Fibroblast of lung (primary cell): ENCODE results near the gene DLGAP4. TPM values are rescaled to one million over a fixed set of nuclear protein-coding genes. Genes with fewer than 3 reads are reported as not detected.

Experiments used
- DNase-seq, 2 donors: peaks; one replicate each; pipeline versions ENCODE4 v3.0.0 to v3.0.0-alpha.2; 2010; ENCODE audit warnings: low read depth in 2 of 2
- H2AFZ ChIP-seq: 2 replicates; pipeline ENCODE4 v1.5.1; 2012; ENCODE audit warnings: low read length, control low read depth, inconsistent platforms
- H3K27ac ChIP-seq: 2 replicates; pipeline ENCODE4 v1.5.1; 2011; ENCODE audit warnings: low read length, control low read depth; ENCODE audit not compliant: insufficient read depth
- H3K27me3 ChIP-seq: 2 replicates; pipeline ENCODE4 v1.5.1; 2011; ENCODE audit warnings: mild to moderate bottlenecking, low read length; ENCODE audit not compliant: control insufficient read depth, insufficient read depth
- H3K36me3 ChIP-seq: 2 replicates; pipeline ENCODE4 v1.5.1; 2011; ENCODE audit warnings: low read length; ENCODE audit not compliant: control insufficient read depth, insufficient read depth
- H3K4me1 ChIP-seq: 2 replicates; pipeline ENCODE4 v1.5.1; 2011; ENCODE audit warnings: low read length; ENCODE audit not compliant: control insufficient read depth, insufficient read depth; ENCODE audit errors: extremely low read depth
- H3K4me2 ChIP-seq: 2 replicates; pipeline ENCODE4 v1.5.1; 2011; ENCODE audit warnings: low read length, control low read depth; ENCODE audit not compliant: insufficient read depth; ENCODE audit errors: extremely low read depth
- H3K4me3 ChIP-seq, 4 experiments: fragments of 200-600 bp in 1 of 4; sonication (generic) in 1 of 4; replicated peaks in 1 of 4; 2 replicates each; pipeline ENCODE4 v1.5.1; 2011 to 2016; ENCODE audit warnings: low read length in 4 of 4, low read depth in 3 of 4, mild to moderate bottlenecking in 3 of 4, control low read depth in 2 of 4, inconsistent platforms in 1 of 4, mixed read lengths in 1 of 4; ENCODE audit not compliant: insufficient read depth in 1 of 4; ENCODE audit errors: control extremely low read depth in 1 of 4
- H3K79me2 ChIP-seq: 2 replicates; pipeline ENCODE4 v1.5.1; 2012; ENCODE audit warnings: mild to moderate bottlenecking, low read length, inconsistent platforms; ENCODE audit not compliant: control insufficient read depth, insufficient read depth
- H3K9ac ChIP-seq: 2 replicates; pipeline ENCODE4 v1.5.1; 2011; ENCODE audit warnings: mild to moderate bottlenecking, low read length, control low read depth; ENCODE audit not compliant: insufficient read depth
- H3K9me3 ChIP-seq: 2 replicates; pipeline ENCODE4 v1.5.1; 2012; ENCODE audit warnings: low read depth, low read length; ENCODE audit not compliant: control insufficient read depth, insufficient read depth
- H4K20me1 ChIP-seq: 2 replicates; pipeline ENCODE4 v1.5.1; 2011; ENCODE audit warnings: low read length; ENCODE audit not compliant: control insufficient read depth, insufficient read depth; ENCODE audit errors: extremely low read depth
- CTCF ChIP-seq, 2 donors: IDR thresholded peaks in 1 of 2; conservative IDR thresholded peaks in 1 of 2; 1 replicate in 1 of 2; 2 replicates in 1 of 2; pipeline ENCODE4 v1.5.1; 2011 to 2012; ENCODE audit warnings: low read length in 2 of 2, control low read depth in 1 of 2, inconsistent platforms in 1 of 2, low read depth in 1 of 2, mild to moderate bottlenecking in 1 of 2
- EZH2 ChIP-seq: IDR thresholded peaks from 2 replicates; pipeline ENCODE4 v1.5.1; 2012; ENCODE audit warnings: low read length, control low read depth, mild to moderate bottlenecking; ENCODE audit errors: missing control alignments
- polyA plus RNA-seq, 2 donors: library from polyadenylated mRNA; depleted of rRNA in 1 of 2; stranded (reverse) in 1 of 2; unstranded in 1 of 2; fragments of >200 nt; gene quantifications; 2 replicates each; pipeline ENCODE4 v1.2.1, GENCODE V29; 2011 to 2012; ENCODE audit warnings: missing spikeins in 1 of 2
- total RNA-seq: library from RNA; depleted of rRNA; stranded (reverse); fragments of >200 nt; gene quantifications from 2 replicates; pipeline ENCODE4 v1.2.1, GENCODE V29; 2014

DLGAP4 gene
- total and polyA plus RNA-seq, 2 donors (not counting 1 experiment from before 2014, with no cell fraction given): 25.9 to 26.9 TPM

- Histone ChIP-seq H2AFZ (no peak overlapping the region), H3K27ac (no peak overlapping the region), H3K9ac (no peak overlapping the region), H3K36me3 (no peaks in the 10 kb centered on the region), H3K79me2 (no peaks in the 10 kb centered on the region), H3K9me3 (no peaks in the 10 kb centered on the region), H3K4me1 (no peaks in the 10 kb centered on the region), H3K4me2 (no peak overlapping the region), H3K27me3 (peaks cover 35% of the 10 kb centered on the region), H4K20me1 (no peaks in the 10 kb centered on the region), H3K4me3 (no peak overlapping the region)
- TF ChIP-seq CTCF (conservative IDR thresholded peaks at IDR 0.05 in 1 of 2, IDR thresholded peaks at IDR 0.05 in 1 of 2; ENCODE audit: low read depth in 1 of 2, low read length in 2 of 2) (no peak), EZH2 (no peak)
- no peak for DNase-seq
These were observed 2.8 kb downstream of the DLGAP4 start for GRCh38 chr20:36308986-36309385.

- no peak overlapping the region for H3K4me3 ChIP-seq
- no peaks in the 10 kb centered on the region for H3K36me3 ChIP-seq
- H3K27ac ChIP-seq: no peak overlapping the region
- no peak overlapping the region for H3K4me2 ChIP-seq
- no peaks in the 10 kb centered on the region for H3K79me2 ChIP-seq
- no peaks in the 10 kb centered on the region for H3K9me3 ChIP-seq
- no peak for TF ChIP-seq CTCF (conservative IDR thresholded peaks at IDR 0.05 in 1 of 2, IDR thresholded peaks at IDR 0.05 in 1 of 2; ENCODE audit: low read depth in 1 of 2, low read length in 2 of 2)
- no peak for TF ChIP-seq EZH2
- no peaks in the 10 kb centered on the region for H3K4me1 ChIP-seq
- peaks cover 32% of the 10 kb centered on the region for H3K27me3 ChIP-seq
- H2AFZ ChIP-seq: no peak overlapping the region
- DNase-seq: no peak
- H3K9ac ChIP-seq: no peak overlapping the region
- H4K20me1 ChIP-seq: no peaks in the 10 kb centered on the region
These were observed 3.5 kb downstream of the DLGAP4 start for GRCh38 chr20:36309643-36310042.

GRCh38 chr20:36310215-36310981, 4.3 kb downstream of the DLGAP4 start:
- no peak overlapping the region for H2AFZ ChIP-seq
- no peak overlapping the region for H3K4me2 ChIP-seq
- no peaks in the 10 kb centered on the region for H3K4me1 ChIP-seq
- H3K27ac ChIP-seq: no peak overlapping the region
- H3K9me3 ChIP-seq: no peaks in the 10 kb centered on the region
- no peaks in the 10 kb centered on the region for H4K20me1 ChIP-seq
- H3K79me2 ChIP-seq: no peaks in the 10 kb centered on the region
- H3K27me3 ChIP-seq: peaks cover 25% of the 10 kb centered on the region
- H3K4me3 ChIP-seq: no peak overlapping the region
- TF ChIP-seq EZH2 (no peak), CTCF (conservative IDR thresholded peaks at IDR 0.05 in 1 of 2, IDR thresholded peaks at IDR 0.05 in 1 of 2; ENCODE audit: low read depth in 1 of 2, low read length in 2 of 2) (no peak)
- no peaks in the 10 kb centered on the region for H3K36me3 ChIP-seq
- DNase-seq: no peak
- no peak overlapping the region for H3K9ac ChIP-seq
